ENCODE measurements around the gene KCND3.

Gene KCND3

DNA sequence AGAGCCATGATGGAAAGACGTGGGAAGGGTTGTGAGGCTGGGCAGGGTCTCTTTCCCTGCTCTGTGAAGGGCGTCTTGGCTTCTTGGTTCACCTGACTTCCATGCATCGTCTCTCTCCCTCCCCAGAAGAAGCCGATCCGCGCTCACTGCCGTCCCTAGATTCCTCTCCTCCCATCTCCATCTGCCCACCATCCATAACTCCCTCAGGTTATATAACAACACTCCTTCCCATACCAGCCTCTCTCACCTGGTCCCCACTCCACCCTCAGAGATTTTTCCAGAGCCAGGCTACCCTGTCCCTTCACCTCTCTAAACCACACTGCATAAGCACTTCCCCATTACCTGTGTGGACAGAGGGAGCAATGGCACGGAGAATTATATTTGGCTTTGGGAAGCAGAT lies 6.0 kb downstream of the KCND3 start:
- no peak overlapping the region for H3K27ac ChIP-seq (ENCODE audit: low read length)
- H3K27me3 ChIP-seq (ENCODE audit: low read depth, low read length), result peaks cover 11% of the 10 kb centered on the region
- H2AFZ ChIP-seq (ENCODE audit: low read depth, low read length), result no peak overlapping the region
- H3K4me3 ChIP-seq (ENCODE audit: low read length), result no peak overlapping the region
- H3K36me3 ChIP-seq (replicated peaks; ENCODE audit: low read depth, low read length), result no peaks in the 10 kb centered on the region
- peaks cover 5% of the 10 kb centered on the region for H3K4me1 ChIP-seq (ENCODE audit: low read length)
- H4K20me1 ChIP-seq (ENCODE audit: insufficient read depth, low read length), result no peaks in the 10 kb centered on the region
- H3K9ac ChIP-seq (ENCODE audit: low read length), result no peak overlapping the region
- TF ChIP-seq, protein P1, sequence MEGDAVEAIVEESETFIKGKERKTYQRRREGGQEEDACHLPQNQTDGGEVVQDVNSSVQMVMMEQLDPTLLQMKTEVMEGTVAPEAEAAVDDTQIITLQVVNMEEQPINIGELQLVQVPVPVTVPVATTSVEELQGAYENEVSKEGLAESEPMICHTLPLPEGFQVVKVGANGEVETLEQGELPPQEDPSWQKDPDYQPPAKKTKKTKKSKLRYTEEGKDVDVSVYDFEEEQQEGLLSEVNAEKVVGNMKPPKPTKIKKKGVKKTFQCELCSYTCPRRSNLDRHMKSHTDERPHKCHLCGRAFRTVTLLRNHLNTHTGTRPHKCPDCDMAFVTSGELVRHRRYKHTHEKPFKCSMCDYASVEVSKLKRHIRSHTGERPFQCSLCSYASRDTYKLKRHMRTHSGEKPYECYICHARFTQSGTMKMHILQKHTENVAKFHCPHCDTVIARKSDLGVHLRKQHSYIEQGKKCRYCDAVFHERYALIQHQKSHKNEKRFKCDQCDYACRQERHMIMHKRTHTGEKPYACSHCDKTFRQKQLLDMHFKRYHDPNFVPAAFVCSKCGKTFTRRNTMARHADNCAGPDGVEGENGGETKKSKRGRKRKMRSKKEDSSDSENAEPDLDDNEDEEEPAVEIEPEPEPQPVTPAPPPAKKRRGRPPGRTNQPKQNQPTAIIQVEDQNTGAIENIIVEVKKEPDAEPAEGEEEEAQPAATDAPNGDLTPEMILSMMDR (IDR thresholded peaks at IDR 0.05; ENCODE audit: low read depth, low read length), result no peak
- TF ChIP-seq EZH2phosphoT487 (IDR thresholded peaks at IDR 0.05; ENCODE audit: low read depth), result no peak
- H3K79me2 ChIP-seq (ENCODE audit: low read length), result no peaks in the 10 kb centered on the region
- H3K4me2 ChIP-seq (ENCODE audit: low read length), result no peak overlapping the region
- H3K9me3 ChIP-seq (ENCODE audit: insufficient read depth, low read length), result no peaks in the 10 kb centered on the region

DNA sequence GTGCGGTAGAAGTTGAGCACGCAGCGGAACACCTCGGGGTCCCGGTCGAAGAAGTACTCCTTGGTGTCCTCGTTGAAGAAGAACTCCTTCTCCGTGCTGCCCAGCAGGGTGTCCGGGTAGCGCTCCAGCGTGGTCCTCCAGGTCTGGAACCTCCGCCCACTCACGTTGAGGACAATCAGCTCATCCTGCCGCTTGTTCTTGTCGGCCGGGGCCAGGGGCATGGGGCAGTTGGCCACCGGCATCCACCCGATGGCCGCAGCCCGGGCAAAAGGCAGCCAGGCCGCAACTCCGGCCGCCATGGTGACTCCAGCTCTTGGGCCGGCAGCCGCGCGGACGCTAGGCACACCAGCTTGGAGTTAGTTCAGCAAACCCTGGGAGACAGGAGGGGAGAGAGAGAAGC lies 7.0 kb downstream of the KCND3 start:
- TF ChIP-seq EZH2phosphoT487 (IDR thresholded peaks at IDR 0.05; ENCODE audit: low read depth), result no peak
- TF ChIP-seq, protein P1 (IDR thresholded peaks at IDR 0.05; ENCODE audit: low read depth, low read length), result no peak

DNA sequence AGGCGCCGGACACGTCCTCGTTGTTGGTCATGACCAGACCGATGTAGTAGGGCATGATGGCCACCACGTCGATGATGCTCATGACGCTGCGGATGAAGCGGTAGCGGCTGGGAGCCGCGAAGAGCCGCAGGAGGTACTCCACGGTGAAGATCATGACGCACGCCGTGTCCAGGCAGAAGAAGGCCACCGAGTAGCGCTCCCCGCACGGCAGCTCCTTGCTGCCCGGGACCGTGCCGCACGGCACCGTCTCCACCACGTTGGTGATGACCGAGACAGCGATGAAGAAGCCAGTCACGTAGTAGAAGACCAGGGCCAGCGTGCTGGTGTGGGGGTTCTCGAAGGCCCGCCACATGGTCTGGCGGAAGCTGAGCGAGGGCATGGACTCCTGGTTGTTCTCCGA lies 7.6 kb downstream of the KCND3 start:
- Histone ChIP-seq H3K4me1 (ENCODE audit: low read length) (peaks cover 5% of the 10 kb centered on the region), H3K9me3 (ENCODE audit: insufficient read depth, low read length) (no peaks in the 10 kb centered on the region), H3K27ac (ENCODE audit: low read length) (no peak overlapping the region), H3K9ac (ENCODE audit: low read length) (no peak overlapping the region), H2AFZ (ENCODE audit: low read depth, low read length) (no peak overlapping the region), H4K20me1 (ENCODE audit: insufficient read depth, low read length) (no peaks in the 10 kb centered on the region), H3K79me2 (ENCODE audit: low read length) (no peaks in the 10 kb centered on the region), H3K4me2 (ENCODE audit: low read length) (no peak overlapping the region), H3K27me3 (ENCODE audit: low read depth, low read length) (peaks cover 28% of the 10 kb centered on the region), H3K36me3 (replicated peaks; ENCODE audit: low read depth, low read length) (no peaks in the 10 kb centered on the region), H3K4me3 (ENCODE audit: low read length) (no peak overlapping the region)
- TF ChIP-seq, protein P1 (IDR thresholded peaks at IDR 0.05; ENCODE audit: low read depth, low read length), result no peak
- TF ChIP-seq EZH2phosphoT487 (IDR thresholded peaks at IDR 0.05; ENCODE audit: low read depth), result no peak

More for the DNA sequence above, 7.0 kb downstream of the KCND3 start:
- Histone ChIP-seq H3K36me3 (replicated peaks; ENCODE audit: low read depth, low read length) (no peaks in the 10 kb centered on the region), H3K4me3 (ENCODE audit: low read length) (no peak overlapping the region), H3K9ac (ENCODE audit: low read length) (no peak overlapping the region), H3K27ac (ENCODE audit: low read length) (no peak overlapping the region), H4K20me1 (ENCODE audit: insufficient read depth, low read length) (no peaks in the 10 kb centered on the region), H3K4me2 (ENCODE audit: low read length) (no peak overlapping the region), H3K9me3 (ENCODE audit: insufficient read depth, low read length) (no peaks in the 10 kb centered on the region), H3K27me3 (ENCODE audit: low read depth, low read length) (peaks cover 22% of the 10 kb centered on the region), H3K4me1 (ENCODE audit: low read length) (peaks cover 5% of the 10 kb centered on the region), H2AFZ (ENCODE audit: low read depth, low read length) (no peak overlapping the region), H3K79me2 (ENCODE audit: low read length) (no peaks in the 10 kb centered on the region)

DNA sequence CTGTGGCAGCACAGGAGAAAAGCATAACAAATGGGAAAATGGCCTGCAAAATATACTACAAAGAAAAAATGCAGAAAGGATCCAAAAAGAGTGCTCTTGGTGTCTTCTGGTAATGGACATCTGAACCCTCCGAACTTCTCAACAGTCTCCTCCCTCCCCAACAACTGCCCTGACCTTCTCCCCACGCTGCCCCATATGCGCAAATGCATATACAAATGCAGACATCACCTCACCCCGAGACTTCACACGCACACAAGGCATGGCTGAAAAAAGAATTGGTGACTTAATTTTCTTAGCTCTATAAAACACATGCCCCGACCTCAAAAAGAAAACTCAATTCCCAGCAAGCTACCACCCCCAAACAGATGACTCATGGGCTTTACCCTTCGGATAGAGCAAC lies 8.4 kb downstream of the KCND3 start:
- H4K20me1 ChIP-seq (ENCODE audit: insufficient read depth, low read length), result no peaks in the 10 kb centered on the region
- no peak for TF ChIP-seq EZH2phosphoT487 (IDR thresholded peaks at IDR 0.05; ENCODE audit: low read depth)
- TF ChIP-seq, protein P1 (IDR thresholded peaks at IDR 0.05; ENCODE audit: low read depth, low read length), result no peak
- no peak overlapping the region for H2AFZ ChIP-seq (ENCODE audit: low read depth, low read length)
- peaks cover 34% of the 10 kb centered on the region for H3K27me3 ChIP-seq (ENCODE audit: low read depth, low read length)
- no peak overlapping the region for H3K4me3 ChIP-seq (ENCODE audit: low read length)
- H3K4me1 ChIP-seq (ENCODE audit: low read length), result peaks cover 5% of the 10 kb centered on the region
- H3K27ac ChIP-seq (ENCODE audit: low read length), result no peak overlapping the region
- H3K36me3 ChIP-seq (replicated peaks; ENCODE audit: low read depth, low read length), result no peaks in the 10 kb centered on the region
- no peaks in the 10 kb centered on the region for H3K79me2 ChIP-seq (ENCODE audit: low read length)
- H3K9me3 ChIP-seq (ENCODE audit: insufficient read depth, low read length), result no peaks in the 10 kb centered on the region
- H3K9ac ChIP-seq (ENCODE audit: low read length), result no peak overlapping the region
- H3K4me2 ChIP-seq (ENCODE audit: low read length), result no peak overlapping the region
